Chondrocyte (in vitro differentiated cells): ENCODE data around the gene EEF1AKMT4. TPM values are rescaled to one million over a fixed set of nuclear protein-coding genes. Genes with fewer than 3 reads are reported as not detected.

Experiments
- DNase-seq: peaks from one replicate; pipeline ENCODE4 v3.0.0; 2021; ENCODE audit warnings: mixed read lengths, low spot score
- H3K27ac Mint-ChIP-seq: one replicate; pipeline ENCODE4 v1.8.0; 2021; ENCODE audit warnings: mild to moderate bottlenecking, moderate library complexity, mixed read lengths; ENCODE audit not compliant: unreplicated experiment
- H3K27me3 Mint-ChIP-seq: 2 replicates; pipeline ENCODE4 v1.8.0; 2021; ENCODE audit warnings: low read depth, mixed read lengths
- H3K36me3 Mint-ChIP-seq: 2 replicates; pipeline ENCODE4 v1.8.0; 2021; ENCODE audit warnings: low read depth, mixed read lengths
- H3K4me1 Mint-ChIP-seq: 2 replicates; pipeline ENCODE4 v1.8.0; 2021; ENCODE audit warnings: low read depth, mild to moderate bottlenecking, mixed read lengths
- H3K4me3 Mint-ChIP-seq: one replicate; pipeline ENCODE4 v1.8.0; 2021; ENCODE audit warnings: mild to moderate bottlenecking, moderate library complexity, mixed read lengths; ENCODE audit not compliant: unreplicated experiment
- H3K9me3 Mint-ChIP-seq: 2 replicates; pipeline ENCODE4 v1.8.0; 2021; ENCODE audit warnings: low read depth, mixed read lengths
- total RNA-seq: library from RNA; stranded (reverse); gene quantifications from 3 replicates; pipeline ENCODE4 v1.2.1, GENCODE V29; 2021
- TF ChIP-seq, protein P1 (sequence below): fragments of 200-600 bp; sonication (generic); IDR thresholded peaks from 2 replicates; pipeline ENCODE4 v1.5.0; 2021; ENCODE audit warnings: antibody characterized with exemption, mild to moderate bottlenecking, moderate library complexity

Gene EEF1AKMT4
- total RNA-seq, 1 donor from 2014 or later, result 4.3 TPM

- H3K4me1 Mint-ChIP-seq, result peaks cover 5% of the 10 kb centered on the region
- H3K9me3 Mint-ChIP-seq, result no peaks in the 10 kb centered on the region
- H3K27me3 Mint-ChIP-seq, result peaks cover 22% of the 10 kb centered on the region
- peaks cover 3% of the 10 kb centered on the region for H3K36me3 Mint-ChIP-seq
- no peak overlapping the region for H3K27ac Mint-ChIP-seq
- TF ChIP-seq, protein P1, sequence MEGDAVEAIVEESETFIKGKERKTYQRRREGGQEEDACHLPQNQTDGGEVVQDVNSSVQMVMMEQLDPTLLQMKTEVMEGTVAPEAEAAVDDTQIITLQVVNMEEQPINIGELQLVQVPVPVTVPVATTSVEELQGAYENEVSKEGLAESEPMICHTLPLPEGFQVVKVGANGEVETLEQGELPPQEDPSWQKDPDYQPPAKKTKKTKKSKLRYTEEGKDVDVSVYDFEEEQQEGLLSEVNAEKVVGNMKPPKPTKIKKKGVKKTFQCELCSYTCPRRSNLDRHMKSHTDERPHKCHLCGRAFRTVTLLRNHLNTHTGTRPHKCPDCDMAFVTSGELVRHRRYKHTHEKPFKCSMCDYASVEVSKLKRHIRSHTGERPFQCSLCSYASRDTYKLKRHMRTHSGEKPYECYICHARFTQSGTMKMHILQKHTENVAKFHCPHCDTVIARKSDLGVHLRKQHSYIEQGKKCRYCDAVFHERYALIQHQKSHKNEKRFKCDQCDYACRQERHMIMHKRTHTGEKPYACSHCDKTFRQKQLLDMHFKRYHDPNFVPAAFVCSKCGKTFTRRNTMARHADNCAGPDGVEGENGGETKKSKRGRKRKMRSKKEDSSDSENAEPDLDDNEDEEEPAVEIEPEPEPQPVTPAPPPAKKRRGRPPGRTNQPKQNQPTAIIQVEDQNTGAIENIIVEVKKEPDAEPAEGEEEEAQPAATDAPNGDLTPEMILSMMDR, result no peak
- DNase-seq, result no peak
- no peak overlapping the region for H3K4me3 Mint-ChIP-seq
These were observed 13.4 kb upstream of the EEF1AKMT4 start for GRCh38 chr3:184236033-184236410.

- Mint-ChIP-seq H3K27me3 (peaks cover 16% of the 10 kb centered on the region), H3K4me1 (no peaks in the 10 kb centered on the region), H3K4me3 (no peak overlapping the region), H3K9me3 (no peaks in the 10 kb centered on the region), H3K27ac (no peak overlapping the region), H3K36me3 (no peaks in the 10 kb centered on the region)
- TF ChIP-seq, protein P1, result no peak
- DNase-seq, result no peak
These were observed 12.8 kb upstream of the EEF1AKMT4 start for GRCh38 chr3:184236636-184237035.

- H3K27me3 Mint-ChIP-seq, result peaks cover 10% of the 10 kb centered on the region
- no peaks in the 10 kb centered on the region for H3K9me3 Mint-ChIP-seq
- H3K27ac Mint-ChIP-seq, result no peak overlapping the region
- H3K36me3 Mint-ChIP-seq, result peaks cover under 1% of the 10 kb centered on the region
- TF ChIP-seq, protein P1, result no peak
- no peak for DNase-seq
- H3K4me3 Mint-ChIP-seq, result no peak overlapping the region
- H3K4me1 Mint-ChIP-seq, result no peaks in the 10 kb centered on the region
These were observed 12.3 kb upstream of the EEF1AKMT4 start for GRCh38 chr3:184237211-184237610.

DNA sequence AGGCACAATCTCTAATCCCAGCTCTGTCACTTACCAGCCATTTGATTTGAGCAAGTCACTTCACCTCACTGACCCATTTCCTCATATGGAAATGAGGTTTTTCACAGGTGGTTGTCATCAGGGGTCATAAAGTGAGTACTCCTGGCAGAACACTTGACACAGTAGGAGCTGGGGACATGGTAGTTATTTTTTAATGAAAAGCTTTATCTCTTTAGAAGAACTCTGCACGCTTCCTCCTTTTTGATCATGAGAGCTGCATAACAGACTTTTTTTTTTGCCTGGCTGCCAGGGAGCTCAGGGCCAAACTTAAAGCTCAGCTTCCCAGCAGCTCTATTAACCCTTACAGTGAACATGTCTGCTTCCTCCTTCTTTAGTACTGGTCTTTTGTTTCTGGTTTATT lies 11.7 kb upstream of the EEF1AKMT4 start:
- Mint-ChIP-seq H3K36me3 (peaks cover 4% of the 10 kb centered on the region), H3K4me1 (no peaks in the 10 kb centered on the region), H3K27ac (no peak overlapping the region), H3K9me3 (no peaks in the 10 kb centered on the region), H3K4me3 (no peak overlapping the region), H3K27me3 (peaks cover 4% of the 10 kb centered on the region)
- TF ChIP-seq, protein P1, result no peak
- DNase-seq, result no peak

DNA sequence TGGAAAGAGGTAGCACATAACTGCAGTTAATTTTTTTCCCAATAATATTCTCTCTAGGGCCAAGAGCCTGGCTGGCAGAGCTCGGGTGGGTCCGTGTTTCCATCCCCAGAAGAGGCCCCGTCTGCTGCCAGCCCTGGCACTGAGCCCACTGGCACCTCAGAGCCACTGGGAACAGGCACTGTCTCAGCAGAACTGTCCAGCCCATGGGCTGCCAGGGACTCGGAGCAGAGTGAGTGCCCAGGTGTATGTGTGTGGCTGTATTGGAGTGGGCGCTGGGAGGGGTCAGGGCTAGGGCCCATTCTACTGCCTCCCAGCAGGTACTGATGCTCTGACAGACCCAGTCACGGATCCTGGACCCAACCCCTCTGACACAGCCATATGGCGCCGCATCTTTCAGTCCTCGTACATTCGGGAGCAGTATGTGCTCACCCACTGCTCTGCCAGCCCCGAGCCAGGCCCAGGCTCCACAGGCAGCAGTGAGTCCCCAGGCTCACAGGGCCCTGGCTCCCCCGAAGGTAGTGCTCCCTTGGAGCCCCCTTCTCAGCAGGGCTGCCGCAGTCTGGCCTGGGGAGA lies 11.1 kb upstream of the EEF1AKMT4 start:
- DNase-seq, result no peak
- Mint-ChIP-seq H3K4me1 (no peaks in the 10 kb centered on the region), H3K9me3 (no peaks in the 10 kb centered on the region), H3K27ac (no peak overlapping the region), H3K36me3 (peaks cover 4% of the 10 kb centered on the region), H3K27me3 (peaks cover 2% of the 10 kb centered on the region), H3K4me3 (no peak overlapping the region)
- TF ChIP-seq, protein P1, result no peak
